ENCODE results near the gene CHMP1B.

CHMP1B gene

GRCh38 chr18:11821208-11821607, 30.0 kb upstream of the CHMP1B start:
- Histone ChIP-seq H3K4me2 (ENCODE audit: low read depth, low read length, poor library complexity, severe bottlenecking) (no peak overlapping the region), H3K4me3 (ENCODE audit: low read length, poor library complexity, severe bottlenecking) (no peak overlapping the region), H3K36me3 (ENCODE audit: insufficient read depth, low read length) (no peaks in the 10 kb centered on the region), H3K4me1 (ENCODE audit: insufficient read depth, low read length, poor library complexity, severe bottlenecking) (no peaks in the 10 kb centered on the region), H3K9ac (ENCODE audit: low read depth, low read length, poor library complexity, severe bottlenecking) (no peak overlapping the region), H3K79me2 (ENCODE audit: insufficient read depth, low read length) (no peaks in the 10 kb centered on the region), H3K9me2 (replicated peaks; ENCODE audit: low read depth, low read length) (no peaks in the 10 kb centered on the region), H3F3A (ENCODE audit: low read depth) (no peaks in the 10 kb centered on the region), H3K9me3 (ENCODE audit: insufficient read depth, low read depth, low read length) (no peaks in the 10 kb centered on the region), H4K20me1 (ENCODE audit: insufficient read depth, low read length, poor library complexity, severe bottlenecking) (no peaks in the 10 kb centered on the region), H3K27me3 (ENCODE audit: insufficient read depth, low read length, poor library complexity, severe bottlenecking) (no peaks in the 10 kb centered on the region), H2AFZ (ENCODE audit: low read length) (no peak overlapping the region)
- TF ChIP-seq, protein P1, sequence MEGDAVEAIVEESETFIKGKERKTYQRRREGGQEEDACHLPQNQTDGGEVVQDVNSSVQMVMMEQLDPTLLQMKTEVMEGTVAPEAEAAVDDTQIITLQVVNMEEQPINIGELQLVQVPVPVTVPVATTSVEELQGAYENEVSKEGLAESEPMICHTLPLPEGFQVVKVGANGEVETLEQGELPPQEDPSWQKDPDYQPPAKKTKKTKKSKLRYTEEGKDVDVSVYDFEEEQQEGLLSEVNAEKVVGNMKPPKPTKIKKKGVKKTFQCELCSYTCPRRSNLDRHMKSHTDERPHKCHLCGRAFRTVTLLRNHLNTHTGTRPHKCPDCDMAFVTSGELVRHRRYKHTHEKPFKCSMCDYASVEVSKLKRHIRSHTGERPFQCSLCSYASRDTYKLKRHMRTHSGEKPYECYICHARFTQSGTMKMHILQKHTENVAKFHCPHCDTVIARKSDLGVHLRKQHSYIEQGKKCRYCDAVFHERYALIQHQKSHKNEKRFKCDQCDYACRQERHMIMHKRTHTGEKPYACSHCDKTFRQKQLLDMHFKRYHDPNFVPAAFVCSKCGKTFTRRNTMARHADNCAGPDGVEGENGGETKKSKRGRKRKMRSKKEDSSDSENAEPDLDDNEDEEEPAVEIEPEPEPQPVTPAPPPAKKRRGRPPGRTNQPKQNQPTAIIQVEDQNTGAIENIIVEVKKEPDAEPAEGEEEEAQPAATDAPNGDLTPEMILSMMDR (conservative IDR thresholded peaks at IDR 0.05; ENCODE audit: low read length), result no peak
- no peak for TF ChIP-seq EZH2phosphoT487 (IDR thresholded peaks at IDR 0.05; ENCODE audit: borderline replicate concordance)

- no peak overlapping the region for H3K4me3 ChIP-seq (ENCODE audit: low read length, poor library complexity, severe bottlenecking)
- TF ChIP-seq, protein P1 (conservative IDR thresholded peaks at IDR 0.05; ENCODE audit: low read length), result no peak
- TF ChIP-seq EZH2phosphoT487 (IDR thresholded peaks at IDR 0.05; ENCODE audit: borderline replicate concordance), result no peak
Measured at GRCh38 chr18:11821643-11822237, 29.5 kb upstream of the CHMP1B start.

DNA sequence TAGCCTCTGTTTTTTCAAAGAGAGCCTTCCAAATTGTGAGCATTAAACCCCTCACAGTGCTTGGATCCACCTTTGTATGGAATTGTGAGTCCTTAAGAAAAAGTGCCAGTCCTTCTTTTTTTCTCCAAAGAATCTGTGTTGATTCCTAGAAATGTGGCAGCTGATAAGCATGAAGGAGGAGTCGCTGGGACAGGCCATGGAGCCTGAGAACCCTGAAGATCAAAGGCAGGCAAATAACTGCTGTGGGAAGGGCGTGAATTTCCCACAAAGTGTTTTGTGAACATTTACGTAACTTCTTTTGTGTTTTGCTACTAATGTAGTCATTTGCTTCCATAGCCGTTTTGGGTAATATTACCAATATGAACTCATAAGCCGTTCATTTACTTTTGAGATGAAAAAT, 27.7 kb upstream of the CHMP1B start:
- Histone ChIP-seq H3K4me2 (ENCODE audit: low read depth, low read length, poor library complexity, severe bottlenecking) (no peak overlapping the region), H3K9ac (ENCODE audit: low read depth, low read length, poor library complexity, severe bottlenecking) (no peak overlapping the region), H3F3A (ENCODE audit: low read depth) (no peaks in the 10 kb centered on the region), H3K4me3 (ENCODE audit: low read length, poor library complexity, severe bottlenecking) (no peak overlapping the region), H3K36me3 (ENCODE audit: insufficient read depth, low read length) (no peaks in the 10 kb centered on the region), H3K4me1 (ENCODE audit: insufficient read depth, low read length, poor library complexity, severe bottlenecking) (no peaks in the 10 kb centered on the region), H4K20me1 (ENCODE audit: insufficient read depth, low read length, poor library complexity, severe bottlenecking) (no peaks in the 10 kb centered on the region), H2AFZ (ENCODE audit: low read length) (no peak overlapping the region), H3K27me3 (ENCODE audit: insufficient read depth, low read length, poor library complexity, severe bottlenecking) (no peaks in the 10 kb centered on the region), H3K9me3 (ENCODE audit: insufficient read depth, low read depth, low read length) (no peaks in the 10 kb centered on the region), H3K79me2 (ENCODE audit: insufficient read depth, low read length) (no peaks in the 10 kb centered on the region), H3K9me2 (replicated peaks; ENCODE audit: low read depth, low read length) (no peaks in the 10 kb centered on the region)
- TF ChIP-seq, protein P1 (conservative IDR thresholded peaks at IDR 0.05; ENCODE audit: low read length), result no peak
- no peak for TF ChIP-seq EZH2phosphoT487 (IDR thresholded peaks at IDR 0.05; ENCODE audit: borderline replicate concordance)

More at GRCh38 chr18:11821643-11822237, 29.5 kb upstream of the CHMP1B start:
- Histone ChIP-seq H3K4me2 (ENCODE audit: low read depth, low read length, poor library complexity, severe bottlenecking) (no peak overlapping the region), H3F3A (ENCODE audit: low read depth) (no peaks in the 10 kb centered on the region), H3K79me2 (ENCODE audit: insufficient read depth, low read length) (no peaks in the 10 kb centered on the region), H3K9ac (ENCODE audit: low read depth, low read length, poor library complexity, severe bottlenecking) (no peak overlapping the region), H3K4me1 (ENCODE audit: insufficient read depth, low read length, poor library complexity, severe bottlenecking) (no peaks in the 10 kb centered on the region), H3K36me3 (ENCODE audit: insufficient read depth, low read length) (no peaks in the 10 kb centered on the region), H3K9me3 (ENCODE audit: insufficient read depth, low read depth, low read length) (no peaks in the 10 kb centered on the region), H2AFZ (ENCODE audit: low read length) (no peak overlapping the region), H3K27me3 (ENCODE audit: insufficient read depth, low read length, poor library complexity, severe bottlenecking) (no peaks in the 10 kb centered on the region), H4K20me1 (ENCODE audit: insufficient read depth, low read length, poor library complexity, severe bottlenecking) (no peaks in the 10 kb centered on the region), H3K9me2 (replicated peaks; ENCODE audit: low read depth, low read length) (no peaks in the 10 kb centered on the region)
